GM21786 (cell line): ENCODE results near the gene MCUR1.
"Not testable (repeated sequence)": the region's sequence is repeated elsewhere in the genome, so short reads cannot be mapped to it uniquely, and the experiment has no call there.

Experiments
- ATAC-seq: cut with Tn5 transposase; IDR thresholded peaks from one replicate; pipeline ENCODE4 v1.9.1; 2021; ENCODE audit not compliant: unreplicated experiment

MCUR1 gene

DNA sequence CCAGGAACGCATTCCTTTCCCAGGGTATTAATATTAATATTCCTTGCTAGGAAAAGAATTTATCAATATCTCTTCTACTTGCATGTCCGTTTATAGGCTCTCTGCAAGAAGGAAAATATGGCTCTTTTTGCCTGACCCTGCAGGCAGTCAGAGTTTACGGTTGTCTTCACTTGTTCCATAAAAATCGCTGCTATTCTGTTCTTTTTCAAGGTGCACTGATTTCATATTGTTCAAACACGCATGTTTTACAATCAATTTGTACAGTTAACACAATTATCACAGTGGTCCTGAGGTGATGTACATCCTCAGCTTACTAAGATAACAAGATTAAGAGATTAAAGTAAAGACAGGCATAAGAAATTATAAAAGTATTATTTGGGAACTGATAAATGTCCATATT lies 15.1 kb upstream of the MCUR1 start:
- ATAC-seq = not testable (repeated sequence)

DNA sequence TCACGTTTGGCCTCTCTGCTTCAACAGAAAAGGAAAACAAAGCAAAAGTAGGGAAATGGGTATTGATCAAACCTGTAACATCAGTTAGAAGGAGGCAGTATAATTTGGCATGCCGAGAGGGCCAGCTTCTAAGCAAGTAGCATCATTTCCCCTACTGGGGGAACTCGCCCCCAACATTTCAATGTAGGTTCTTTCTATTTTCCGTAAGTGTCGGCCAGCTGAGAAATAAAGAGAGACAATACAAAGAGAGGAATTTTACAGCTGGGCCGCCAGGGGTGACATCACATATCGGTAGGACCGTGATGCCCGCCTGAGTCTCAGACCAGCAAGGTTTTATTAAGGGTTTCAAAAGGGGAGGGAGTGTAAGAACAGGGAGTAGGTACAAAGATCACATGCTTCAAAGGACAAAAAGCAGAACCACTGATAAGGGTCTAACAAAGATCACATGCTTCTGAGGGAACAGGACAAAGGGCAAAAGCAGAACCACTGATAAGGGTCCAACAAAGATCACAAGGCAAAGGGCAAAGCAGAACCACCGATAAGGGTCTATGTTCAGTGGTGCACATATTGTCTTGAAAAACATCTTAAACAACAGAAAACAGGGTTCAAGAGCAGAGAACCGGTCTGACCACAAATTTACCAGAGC lies 14.4 kb upstream of the MCUR1 start:
- ATAC-seq = not testable (repeated sequence)

DNA sequence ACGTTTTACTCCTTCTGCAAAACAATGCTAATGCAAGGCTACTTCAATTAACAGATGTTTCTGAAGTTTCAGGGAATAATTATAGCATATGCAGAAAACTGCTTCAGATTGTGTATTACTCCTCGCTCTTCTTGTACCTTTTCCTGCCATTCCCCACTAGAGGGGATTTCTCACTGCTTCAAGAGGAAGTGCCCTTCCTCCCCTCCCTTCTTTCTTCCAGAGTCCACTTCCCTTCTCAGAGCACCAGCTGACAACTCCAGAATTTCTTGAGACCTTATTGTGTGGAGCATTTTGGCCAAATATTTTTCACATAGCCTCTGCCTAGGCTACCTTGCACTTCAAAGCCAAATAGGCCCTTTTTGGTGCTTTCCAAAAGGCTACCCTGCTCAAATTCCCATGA lies 12.7 kb upstream of the MCUR1 start:
- no peak for ATAC-seq

DNA sequence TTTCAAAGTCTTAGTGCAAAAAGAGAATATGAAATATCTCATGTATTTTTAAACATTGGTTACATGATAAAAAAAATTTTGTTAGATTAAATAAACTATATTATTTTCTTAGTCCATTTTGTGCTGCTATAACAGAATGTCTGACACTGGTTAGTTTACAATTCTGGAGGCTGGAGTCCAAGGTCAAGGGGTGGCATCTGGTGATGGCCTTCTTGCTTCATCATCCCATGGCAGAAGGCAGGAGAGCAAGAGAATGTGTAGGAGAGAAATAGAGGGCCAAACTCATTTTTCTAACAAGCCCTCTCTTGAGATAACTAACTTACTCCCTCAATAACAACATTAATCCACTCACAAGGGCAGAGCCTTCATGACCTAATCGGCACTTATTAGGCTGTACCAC lies 11.5 kb upstream of the MCUR1 start:
- ATAC-seq = no peak

DNA sequence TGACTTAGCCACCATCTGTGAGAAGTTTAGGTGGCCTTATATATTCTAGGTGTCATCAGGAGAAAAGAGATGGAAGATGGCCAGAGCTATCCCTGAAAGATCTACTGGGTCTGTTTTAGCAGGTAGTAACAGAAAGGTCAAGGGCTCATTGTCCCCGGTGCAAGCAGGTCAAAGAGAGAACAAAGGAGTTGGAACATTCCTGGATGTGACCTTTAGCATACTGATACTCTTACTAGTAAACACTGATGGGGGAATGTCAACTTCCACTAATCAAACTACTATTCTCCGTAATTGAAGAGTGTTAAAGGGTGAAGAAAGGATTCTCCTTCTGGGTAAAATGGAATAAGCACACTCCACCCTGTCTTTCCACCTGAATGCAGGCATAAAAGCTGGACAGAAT lies 4.0 kb upstream of the MCUR1 start:
- no peak for ATAC-seq

DNA sequence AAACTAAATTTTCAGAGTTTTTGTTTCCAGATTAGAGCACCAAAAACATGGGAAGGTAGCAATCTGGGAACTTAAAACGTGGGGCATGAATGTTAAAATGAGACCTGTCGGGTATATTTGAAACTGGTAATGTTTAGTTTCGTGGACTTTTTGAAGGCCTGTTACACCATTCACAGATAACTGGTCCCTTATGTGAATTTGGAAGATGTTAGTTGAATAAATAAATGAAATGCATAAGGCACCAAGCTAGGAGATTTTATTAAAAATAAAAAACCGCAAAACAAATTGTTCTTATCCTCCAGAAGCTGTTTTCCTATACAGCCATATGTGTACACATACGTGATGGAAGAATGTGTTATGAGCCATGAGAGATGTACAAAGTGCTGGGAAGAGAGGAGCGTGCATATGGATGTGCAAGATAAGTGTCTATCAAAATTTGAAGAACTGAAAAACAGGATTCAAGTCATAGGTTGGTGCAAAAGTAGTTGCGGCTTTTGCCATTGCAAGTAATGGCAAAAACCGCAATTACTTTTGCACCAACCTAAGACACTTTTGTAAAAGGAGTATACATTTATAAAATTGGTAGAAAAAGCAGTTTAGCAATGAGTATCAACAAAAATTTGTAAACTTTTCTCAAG lies 700 bp upstream of the MCUR1 start:
- no peak for ATAC-seq

DNA sequence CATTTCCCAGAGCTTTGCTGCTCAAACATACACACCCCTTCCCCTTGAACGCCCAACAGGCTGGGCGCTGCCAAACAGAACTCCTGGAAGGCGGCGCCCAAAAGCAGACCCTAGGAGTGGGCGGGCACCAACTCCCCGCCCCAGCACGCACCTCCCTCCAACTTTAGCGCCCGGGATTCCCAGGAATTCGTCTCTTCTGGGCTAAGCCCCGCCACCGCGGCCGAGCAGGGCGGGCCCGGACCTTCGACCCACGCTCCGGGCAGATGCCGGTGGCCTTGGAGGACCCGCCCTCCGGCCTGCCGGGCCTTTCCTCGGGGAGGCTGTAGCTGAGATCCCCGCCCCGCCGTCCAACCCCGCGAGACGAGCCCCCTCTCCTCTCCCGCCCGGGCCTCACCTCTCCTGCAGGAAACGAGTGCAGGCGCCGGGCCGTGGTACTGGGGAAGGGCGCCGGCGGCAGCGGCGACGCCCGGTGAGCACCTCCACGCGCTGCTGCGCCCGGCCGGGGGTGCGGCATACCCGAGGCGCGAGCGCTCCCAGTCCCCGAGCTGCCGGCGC lies 659 bp downstream of the MCUR1 start:
- peak; percentile 30 for ATAC-seq

DNA sequence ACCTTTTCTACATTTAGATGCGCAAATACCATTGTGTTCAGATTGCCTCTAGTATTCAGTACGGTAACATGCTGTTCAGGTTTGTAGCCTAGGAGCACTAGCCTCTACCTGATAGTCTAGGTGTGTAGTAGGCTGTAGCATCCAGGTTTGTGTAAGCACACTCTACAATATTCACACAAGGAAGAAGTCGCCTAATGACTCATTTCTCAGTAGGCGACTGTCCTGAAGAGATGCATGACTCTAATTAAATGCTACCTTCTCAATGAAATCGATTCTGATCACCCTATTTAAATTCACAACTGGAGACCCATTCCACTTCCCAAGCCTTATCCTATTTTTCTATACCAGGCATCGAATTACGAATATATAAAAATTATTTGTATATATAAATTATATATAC lies 1.3 kb downstream of the MCUR1 start:
- no peak for ATAC-seq

DNA sequence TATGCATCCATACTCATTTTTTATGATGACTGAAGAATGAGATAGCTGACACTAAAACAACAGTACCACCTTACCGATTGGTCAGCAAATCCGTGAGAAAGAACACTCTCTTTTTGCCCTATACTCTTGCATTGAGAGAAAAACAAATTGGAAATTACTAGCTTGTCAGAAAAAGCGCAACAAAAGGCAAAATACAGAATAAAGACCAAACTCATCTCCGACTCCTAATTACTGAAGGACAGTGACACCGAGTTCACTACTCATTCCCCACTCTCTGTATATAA lies 2.1 kb downstream of the MCUR1 start:
- no peak for ATAC-seq

DNA sequence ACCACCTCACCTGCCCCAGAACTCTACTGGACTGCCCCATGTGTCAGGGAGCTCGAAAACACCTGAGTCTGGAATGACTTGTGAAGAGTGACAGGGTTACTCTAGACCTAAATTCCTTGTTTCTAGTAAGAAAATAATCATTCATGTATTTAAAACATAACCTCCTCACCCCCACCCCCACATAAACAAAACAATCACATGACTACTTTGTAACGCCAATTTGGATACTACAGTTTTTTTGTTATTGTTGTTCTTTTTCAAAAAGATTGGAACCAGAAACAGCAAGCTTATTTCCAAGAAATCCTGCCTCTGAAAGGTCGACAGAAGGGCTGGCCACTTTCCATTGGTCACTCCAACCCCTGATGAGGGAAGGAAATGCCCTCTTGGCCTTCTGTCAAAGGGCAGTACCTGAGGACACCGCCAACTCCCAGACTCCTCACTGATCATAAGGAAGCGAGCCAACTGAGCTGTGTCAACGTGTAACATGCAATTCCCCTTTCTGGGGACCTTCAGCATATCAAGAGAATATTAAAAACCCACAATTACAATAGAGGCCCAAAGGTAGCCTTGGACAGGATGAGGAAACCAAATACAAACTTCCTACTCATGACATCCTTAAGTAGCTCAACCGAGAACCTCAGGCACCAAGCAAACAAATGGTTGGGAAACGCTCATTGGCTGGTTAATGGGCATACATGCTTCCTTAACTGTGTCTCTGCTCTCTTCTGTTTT lies 2.6 kb downstream of the MCUR1 start:
- no peak for ATAC-seq

DNA sequence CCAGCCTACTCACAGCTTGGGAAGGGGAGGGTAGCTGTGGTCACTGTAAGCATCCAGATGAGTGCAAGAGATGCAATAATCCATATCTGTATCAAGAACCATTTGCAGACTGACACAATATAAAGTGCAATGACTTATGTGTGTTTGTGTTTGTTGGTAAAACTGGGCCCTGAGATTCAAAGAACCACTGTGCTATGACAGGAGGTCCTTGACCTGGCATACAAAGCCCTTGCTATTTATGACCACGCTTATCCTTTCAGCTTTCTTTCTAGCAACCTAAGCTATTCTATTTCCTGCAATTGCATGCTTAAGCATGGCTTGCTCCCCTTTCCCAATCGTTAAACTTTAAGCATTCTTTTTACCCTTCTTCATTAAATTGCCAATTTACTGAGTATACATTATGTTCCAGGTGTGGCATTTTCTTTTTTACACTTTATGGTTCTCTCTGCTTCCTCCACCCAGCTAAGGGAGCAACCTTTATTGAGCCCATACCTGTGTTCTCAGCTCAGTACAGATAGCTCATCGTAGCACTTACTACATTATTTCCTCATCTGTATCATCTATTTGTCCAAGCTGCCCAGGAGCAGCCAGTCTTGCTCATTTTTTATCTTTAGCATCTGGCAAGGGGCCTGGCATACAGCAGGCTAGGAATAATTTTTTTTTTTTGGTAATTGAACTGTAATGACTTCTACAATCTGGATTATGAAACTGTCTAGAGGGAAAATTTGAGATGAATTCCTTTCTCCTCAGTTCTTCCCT lies 3.5 kb downstream of the MCUR1 start:
- ATAC-seq = no peak

DNA sequence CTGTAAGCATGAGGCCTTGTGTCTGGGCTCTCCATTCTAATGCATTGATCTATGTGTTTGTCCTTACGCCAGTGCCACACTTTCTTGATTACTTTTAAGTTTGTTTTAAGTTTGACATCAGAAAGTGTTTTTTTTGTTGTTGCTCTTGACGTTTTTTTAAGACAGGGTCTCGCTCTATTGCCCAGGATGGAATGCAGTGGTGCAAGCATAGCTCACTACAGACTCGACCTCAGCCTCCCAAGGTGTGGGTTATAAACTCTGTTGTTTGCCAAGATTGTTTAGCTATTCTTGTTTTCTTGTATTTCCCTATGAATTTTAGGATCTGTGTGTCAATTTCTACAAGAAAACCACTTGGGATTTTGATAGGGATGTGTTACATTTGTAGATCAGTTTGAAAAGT lies 5.6 kb downstream of the MCUR1 start:
- ATAC-seq = no peak

DNA sequence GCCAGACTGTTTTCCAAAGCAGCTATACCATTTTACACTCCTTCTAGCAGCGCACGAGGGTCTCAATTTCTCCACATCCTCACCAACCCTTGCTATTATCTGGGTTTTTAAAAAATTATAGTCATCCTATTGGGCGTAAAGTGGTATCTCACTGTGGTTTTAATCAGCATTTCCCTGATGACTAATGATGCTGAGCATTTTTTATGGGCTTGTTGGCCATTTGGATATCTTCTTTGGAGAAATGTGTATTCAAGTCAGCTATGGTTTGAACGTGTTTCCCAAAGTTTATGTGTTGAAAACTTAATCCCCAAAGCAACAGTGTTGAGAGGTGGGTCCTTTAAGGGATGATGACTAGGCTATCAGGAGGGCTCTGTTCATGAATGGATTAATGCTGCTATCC lies 6.7 kb downstream of the MCUR1 start:
- no peak for ATAC-seq

DNA sequence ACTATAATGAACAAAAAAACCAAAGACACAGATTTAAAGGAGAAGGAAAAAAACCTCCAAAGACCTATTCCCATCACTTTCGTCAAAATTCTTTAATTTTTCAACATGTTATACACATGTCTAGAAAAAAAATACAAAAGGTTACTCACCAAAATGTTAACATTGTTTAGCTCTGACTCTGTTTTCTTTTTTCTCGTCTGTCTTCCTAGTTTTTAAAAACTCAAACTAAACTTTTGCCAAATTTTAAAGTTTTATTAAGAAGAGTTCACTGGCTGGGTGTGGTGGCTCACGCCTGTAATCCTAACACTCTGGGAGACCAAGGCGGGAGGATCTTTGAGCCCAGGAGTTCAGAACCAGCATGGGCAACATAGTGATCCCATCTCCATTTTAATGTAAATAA lies 10.8 kb downstream of the MCUR1 start:
- no peak for ATAC-seq

DNA sequence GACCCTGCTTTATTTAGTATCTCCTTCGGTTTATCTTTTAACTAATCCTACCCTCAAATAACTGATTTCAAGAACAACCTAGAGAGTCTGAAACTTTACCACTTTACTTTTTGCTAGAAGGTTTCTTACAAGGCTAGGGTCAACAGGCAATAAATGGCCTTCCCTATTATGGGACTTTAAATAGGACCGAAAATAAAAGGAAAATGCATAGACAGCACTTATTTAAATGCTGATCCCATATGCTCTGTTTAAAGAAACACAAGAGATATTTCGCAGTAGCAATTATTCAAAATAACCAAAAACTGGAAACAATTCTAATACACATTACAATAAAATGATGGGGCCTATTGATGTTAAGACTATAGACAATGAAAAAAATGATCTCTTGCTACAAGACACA lies 13.7 kb downstream of the MCUR1 start:
- ATAC-seq = no peak

DNA sequence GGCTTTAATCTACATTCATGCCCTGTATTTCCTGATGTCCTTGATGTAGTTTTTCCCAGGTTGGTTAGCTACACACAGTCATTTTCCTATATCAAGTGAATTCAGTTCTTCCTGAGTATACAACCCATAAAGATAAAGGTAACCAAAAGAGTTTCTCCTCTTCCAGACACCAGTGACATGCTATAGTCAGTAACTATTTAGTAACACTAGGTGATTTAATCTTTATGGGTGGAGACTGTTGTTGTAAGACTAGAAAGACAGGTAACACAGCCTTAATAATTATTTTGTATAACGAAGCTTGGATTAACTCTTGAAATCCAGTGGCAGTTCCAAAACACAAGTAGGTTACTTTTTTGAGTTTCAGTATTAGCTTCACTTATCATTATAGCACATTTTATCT lies 17.6 kb downstream of the MCUR1 start:
- no peak for ATAC-seq

DNA sequence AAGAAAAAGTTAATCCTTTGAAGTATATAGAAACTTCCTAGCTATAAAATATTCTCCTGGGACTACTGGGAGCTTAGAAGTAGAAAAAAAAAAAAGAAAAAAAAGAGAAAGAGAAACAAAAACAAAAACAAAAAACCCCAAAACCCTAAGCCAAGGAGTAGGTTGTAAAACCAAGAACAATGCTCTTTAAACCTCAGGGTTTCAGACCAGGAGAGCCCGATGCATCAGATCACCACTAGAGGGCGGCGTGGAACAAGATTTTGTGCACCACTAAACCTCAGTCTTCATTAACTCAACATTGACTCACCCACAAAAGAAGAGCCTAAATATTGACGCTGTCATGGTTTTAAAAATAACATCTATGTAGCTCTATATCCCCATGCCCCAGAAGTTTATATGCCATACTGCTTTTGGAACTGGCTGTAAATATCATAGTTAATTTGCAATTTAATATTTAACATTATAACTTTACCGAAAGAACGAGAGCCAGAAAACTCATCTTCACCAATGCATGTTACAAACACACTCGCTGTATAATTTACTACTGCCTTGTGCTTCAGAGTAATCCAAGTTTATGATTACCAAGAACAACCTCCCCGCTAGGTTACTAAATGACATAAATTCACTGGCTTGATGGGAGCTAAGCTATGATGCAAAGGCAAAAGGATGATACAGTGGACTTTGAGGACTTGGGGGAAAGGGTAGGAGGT lies 19.2 kb downstream of the MCUR1 start:
- ATAC-seq = peak; percentile 94

DNA sequence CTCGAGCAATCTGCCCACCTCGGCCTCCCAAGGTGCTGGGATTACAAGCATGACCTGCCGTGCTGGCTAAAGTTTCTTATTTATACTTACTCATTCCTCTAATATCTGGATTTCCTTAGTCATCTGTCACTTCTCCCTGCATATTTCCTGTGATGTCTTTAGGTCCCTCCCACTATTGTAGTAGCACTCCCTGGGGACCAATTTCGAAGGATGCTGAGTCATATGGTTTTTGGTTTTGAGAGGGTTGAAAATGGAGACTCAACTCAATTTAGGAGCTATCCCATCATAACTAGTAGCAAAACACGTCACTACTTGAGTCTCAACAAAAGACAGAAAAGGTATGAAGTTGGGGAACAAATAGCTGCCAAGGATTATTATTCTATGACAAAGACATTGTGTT lies 20.2 kb downstream of the MCUR1 start:
- no peak for ATAC-seq

DNA sequence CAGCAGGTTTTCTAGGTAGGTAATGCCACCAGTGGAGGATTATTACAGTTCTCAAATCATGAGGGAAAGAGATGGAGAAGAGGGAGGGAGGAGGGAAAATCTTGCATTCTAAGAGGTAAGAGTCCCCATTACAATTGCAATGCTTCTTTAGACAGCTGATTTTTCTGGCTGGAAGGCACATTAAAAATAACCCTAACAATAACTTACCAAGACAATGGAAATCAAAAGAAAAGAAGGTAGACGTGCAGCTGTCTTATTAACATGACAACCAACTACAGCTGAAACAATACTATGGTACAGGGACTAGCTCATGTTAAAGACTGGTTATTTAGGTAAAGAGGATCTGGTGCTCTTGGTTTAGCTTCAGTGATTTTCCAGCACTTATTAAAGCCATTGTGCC lies 24.6 kb downstream of the MCUR1 start:
- ATAC-seq = no peak

DNA sequence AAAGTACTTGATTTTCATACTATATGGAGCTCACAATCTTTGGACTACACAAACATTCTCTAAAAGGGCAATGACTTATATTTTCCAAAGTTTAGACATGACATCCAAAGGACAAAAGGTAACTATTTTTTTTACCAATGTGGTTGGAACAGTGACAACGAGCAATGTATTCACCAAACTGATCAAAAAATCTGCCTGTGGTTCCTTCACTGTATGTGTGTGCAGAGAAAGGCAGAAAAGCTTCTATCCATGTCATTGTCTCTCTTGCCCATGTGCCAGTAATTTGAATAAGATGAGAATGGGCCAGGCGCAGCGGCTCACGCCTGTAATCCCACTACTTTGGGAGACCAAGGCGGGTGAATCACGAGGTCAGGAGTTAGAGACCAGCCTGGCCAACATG lies 25.5 kb downstream of the MCUR1 start:
- no peak for ATAC-seq

DNA sequence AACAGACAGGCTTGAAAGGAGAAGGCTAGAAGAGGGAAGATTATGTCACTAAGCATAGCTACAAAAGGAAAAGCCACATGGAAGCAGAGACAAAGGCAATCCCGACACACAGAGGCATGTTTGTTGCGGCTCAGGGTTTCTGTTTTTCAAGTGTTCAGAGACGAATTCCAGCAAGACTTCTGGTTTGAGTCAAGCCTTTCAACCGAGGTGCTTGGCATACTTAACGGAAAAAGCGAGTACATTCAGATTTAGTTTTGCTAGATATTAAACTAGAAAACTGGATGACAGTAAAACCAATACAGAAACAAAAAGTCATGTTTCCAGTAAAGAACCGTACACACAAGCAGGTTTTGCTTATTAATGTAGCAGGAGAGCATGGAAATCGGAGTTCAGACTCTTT lies 27.2 kb downstream of the MCUR1 start:
- no peak for ATAC-seq
